ENCODE measurements around the gene ARHGAP26.

- no peak for TF ChIP-seq ZNF274 (IDR thresholded peaks at IDR 0.05; ENCODE audit: low read depth, low read length)
- no peak for TF ChIP-seq YY1 (IDR thresholded peaks at IDR 0.05; ENCODE audit: insufficient read depth, insufficient read length)
These were observed 121.8 kb downstream of the ARHGAP26 start for GRCh38 chr5:142892021-142892420.

All from NT2/D1 (cell line).